ENCODE measurements around the gene DLGAP1. TPM values are rescaled to one million over a fixed set of nuclear protein-coding genes. Genes with fewer than 3 reads are reported as not detected.

Gene DLGAP1
- total and polyA plus RNA-seq, 4 donors: 0.54 to 11.8 (median 3.1) TPM

DNA sequence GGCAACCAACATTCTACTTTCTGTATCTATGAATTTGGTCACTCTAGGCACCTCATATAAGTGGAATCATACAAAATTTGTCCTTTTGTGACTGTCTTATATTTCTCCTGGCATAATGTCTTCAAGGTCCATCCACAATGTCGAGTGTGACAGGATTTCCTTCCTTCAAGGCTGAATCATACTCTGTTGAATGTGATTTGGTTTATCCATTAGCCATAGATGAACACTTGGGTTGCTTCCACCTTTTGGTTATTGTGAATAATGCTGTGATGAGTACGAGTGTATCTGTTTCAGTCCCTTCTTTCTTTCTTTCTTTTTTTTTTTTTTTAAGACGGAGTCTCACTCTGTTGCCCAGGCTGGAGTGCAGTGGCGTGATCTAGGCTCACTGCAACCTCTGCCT, 693.8 kb downstream of the DLGAP1 start:
- no peaks in the 10 kb centered on the region for H3K27me3 ChIP-seq (ENCODE audit: control insufficient read depth in 3 of 3, insufficient read depth in 3 of 3, low read length in 2 of 3)
- H3K9me3 ChIP-seq (ENCODE audit: control insufficient read depth in 4 of 4, insufficient read depth in 3 of 4, low read length in 3 of 4): peaks cover 0 to 5% (median 0%) of the 10 kb centered on the region in 4 donors
- no peak for TF ChIP-seq CTCF (IDR thresholded peaks at IDR 0.05; ENCODE audit: control extremely low read depth, extremely low read depth)
- H3K4me1 ChIP-seq (ENCODE audit: control insufficient read depth in 5 of 5, insufficient read depth in 5 of 5, low read length in 5 of 5): peaks cover 0 to 1% (median 0%) of the 10 kb centered on the region in 5 donors
- 80 to 86% methylated on average over 4 of the region's 4 CpGs for WGBS, 2 donors
- no peak overlapping the region for H3K9ac ChIP-seq (ENCODE audit: insufficient read depth in 1 of 2, low read length in 2 of 2)
- no peak overlapping the region for H3K4me3 ChIP-seq
- no peak overlapping the region for H3K27ac ChIP-seq (ENCODE audit: low read depth in 1 of 2, low read length in 1 of 2)
- ATAC-seq (ENCODE audit: insufficient read depth, low FRiP score) (no peak), DNase-seq (no peak)
- H3K36me3 ChIP-seq (ENCODE audit: control insufficient read depth in 4 of 4, insufficient read depth in 4 of 4, low read length in 4 of 4): no peaks in the 10 kb centered on the region

- H3K9me3 ChIP-seq (ENCODE audit: control insufficient read depth in 4 of 4, insufficient read depth in 3 of 4, low read length in 3 of 4): peaks cover 0 to 5% (median 0%) of the 10 kb centered on the region in 4 donors
Observed at GRCh38 chr18:3760741-3761140, 694.4 kb downstream of the DLGAP1 start.

GRCh38 chr18:3759099-3759498, 696.0 kb downstream of the DLGAP1 start:
- peaks cover 0 to 1% (median 0%) of the 10 kb centered on the region in 5 donors for H3K4me1 ChIP-seq (ENCODE audit: control insufficient read depth in 5 of 5, insufficient read depth in 5 of 5, low read length in 5 of 5)
- no peaks in the 10 kb centered on the region for H3K36me3 ChIP-seq (ENCODE audit: control insufficient read depth in 4 of 4, insufficient read depth in 4 of 4, low read length in 4 of 4)
- no peak for DNase-seq
- H3K27ac ChIP-seq (ENCODE audit: low read depth in 1 of 2, low read length in 1 of 2): no peak overlapping the region
- H3K27me3 ChIP-seq (ENCODE audit: control insufficient read depth in 3 of 3, insufficient read depth in 3 of 3, low read length in 2 of 3): no peaks in the 10 kb centered on the region
- H3K4me3 ChIP-seq: no peak overlapping the region
- no peak overlapping the region for H3K9ac ChIP-seq (ENCODE audit: insufficient read depth in 1 of 2, low read length in 2 of 2)
- peaks cover 0 to 5% (median 0%) of the 10 kb centered on the region in 4 donors for H3K9me3 ChIP-seq (ENCODE audit: control insufficient read depth in 4 of 4, insufficient read depth in 3 of 4, low read length in 3 of 4)
- ATAC-seq (ENCODE audit: insufficient read depth, low FRiP score): no peak
- TF ChIP-seq CTCF (IDR thresholded peaks at IDR 0.05; ENCODE audit: control extremely low read depth, extremely low read depth): no peak
- 81 to 89% methylated on average over 2 of the region's 2 CpGs for WGBS, 2 donors

More at GRCh38 chr18:3760741-3761140, 694.4 kb downstream of the DLGAP1 start:
- Histone ChIP-seq H3K27ac (ENCODE audit: low read depth in 1 of 2, low read length in 1 of 2) (no peak overlapping the region), H3K27me3 (ENCODE audit: control insufficient read depth in 3 of 3, insufficient read depth in 3 of 3, low read length in 2 of 3) (no peaks in the 10 kb centered on the region), H3K4me1 (ENCODE audit: control insufficient read depth in 5 of 5, insufficient read depth in 5 of 5, low read length in 5 of 5) (peaks cover 0 to 1% (median 0%) of the 10 kb centered on the region in 5 donors), H3K9ac (ENCODE audit: insufficient read depth in 1 of 2, low read length in 2 of 2) (no peak overlapping the region), H3K36me3 (ENCODE audit: control insufficient read depth in 4 of 4, insufficient read depth in 4 of 4, low read length in 4 of 4) (no peaks in the 10 kb centered on the region), H3K4me3 (no peak overlapping the region)
- TF ChIP-seq CTCF (IDR thresholded peaks at IDR 0.05; ENCODE audit: control extremely low read depth, extremely low read depth): no peak
- no peak for DNase-seq
- ATAC-seq (ENCODE audit: insufficient read depth, low FRiP score): no peak
- 67 to 75% methylated on average over 7 of the region's 7 CpGs for WGBS, 2 donors

GRCh38 chr18:3758531-3758930, 696.6 kb downstream of the DLGAP1 start:
- H3K4me1 ChIP-seq (ENCODE audit: control insufficient read depth in 5 of 5, insufficient read depth in 5 of 5, low read length in 5 of 5): peaks cover 0 to 1% (median 0%) of the 10 kb centered on the region in 5 donors
- H3K27me3 ChIP-seq (ENCODE audit: control insufficient read depth in 3 of 3, insufficient read depth in 3 of 3, low read length in 2 of 3): no peaks in the 10 kb centered on the region
- H3K36me3 ChIP-seq (ENCODE audit: control insufficient read depth in 4 of 4, insufficient read depth in 4 of 4, low read length in 4 of 4): no peaks in the 10 kb centered on the region
- DNase-seq (no peak), ATAC-seq (ENCODE audit: insufficient read depth, low FRiP score) (no peak)
- no peak for TF ChIP-seq CTCF (IDR thresholded peaks at IDR 0.05; ENCODE audit: control extremely low read depth, extremely low read depth)
- no peak overlapping the region for H3K9ac ChIP-seq (ENCODE audit: insufficient read depth in 1 of 2, low read length in 2 of 2)
- peaks cover 0 to 5% (median 0%) of the 10 kb centered on the region in 4 donors for H3K9me3 ChIP-seq (ENCODE audit: control insufficient read depth in 4 of 4, insufficient read depth in 3 of 4, low read length in 3 of 4)
- H3K4me3 ChIP-seq: no peak overlapping the region
- H3K27ac ChIP-seq (ENCODE audit: low read depth in 1 of 2, low read length in 1 of 2): no peak overlapping the region
- WGBS, 2 donors: 85 to 90% methylated on average over 7 of the region's 7 CpGs

All from lung (tissue), 12 donors.